ENCODE results near the gene HSD17B7.
"Not testable (repeated sequence)": the region's sequence is repeated elsewhere in the genome, so short reads cannot be mapped to it uniquely, and the experiment has no call there.

DNA sequence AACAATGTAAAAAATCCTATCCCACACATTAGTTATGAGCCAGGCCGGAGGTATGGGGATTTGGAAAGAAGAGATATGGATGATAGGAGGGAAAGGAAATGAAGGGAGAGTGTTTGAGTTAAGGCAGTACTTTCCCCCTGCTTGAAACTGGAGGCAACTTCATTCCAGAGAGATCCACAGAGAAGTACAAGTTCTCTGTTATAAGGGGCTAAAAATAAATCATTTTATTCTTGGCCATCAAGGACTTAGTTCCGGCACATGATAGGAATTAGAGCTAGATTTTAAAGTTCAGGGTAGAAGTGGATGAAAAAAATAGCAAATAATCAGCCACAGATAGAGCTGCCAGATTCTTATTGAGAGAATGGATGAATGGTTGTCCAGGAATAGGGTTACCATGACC lies 27.6 kb downstream of the HSD17B7 start:
- TF ChIP-seq YY1 (IDR thresholded peaks at IDR 0.05; ENCODE audit: insufficient read depth, insufficient read length); ZNF274 (IDR thresholded peaks at IDR 0.05; ENCODE audit: low read depth, low read length): not testable (repeated sequence)

Data from NT2/D1 (cell line).